Muscle of leg (tissue), 11 donors: ENCODE measurements around the gene TMEM185B. TPM values are rescaled to one million over a fixed set of nuclear protein-coding genes. Genes with fewer than 3 reads are reported as not detected.

Source experiments
- DNase-seq: peaks from one replicate; pipeline ENCODE4 v3.0.0; 2013
- H3K27ac ChIP-seq: one replicate; pipeline ENCODE4 v1.5.1; 2013; ENCODE audit warnings: mild to moderate bottlenecking, low read length, control low read depth
- H3K27me3 ChIP-seq: one replicate; pipeline ENCODE4 v1.6.1; 2013; ENCODE audit warnings: low read length; ENCODE audit not compliant: control insufficient read depth, insufficient read depth
- H3K36me3 ChIP-seq: one replicate; pipeline ENCODE4 v1.6.1; 2013; ENCODE audit warnings: low read length; ENCODE audit not compliant: control insufficient read depth, insufficient read depth
- H3K4me1 ChIP-seq: one replicate; pipeline ENCODE4 v1.6.1; 2013; ENCODE audit warnings: low read length; ENCODE audit not compliant: control insufficient read depth, insufficient read depth
- H3K4me3 ChIP-seq: one replicate; pipeline ENCODE4 v1.5.1; 2013; ENCODE audit warnings: low read length, control low read depth
- H3K9me3 ChIP-seq: replicated peaks from 2 replicates; pipeline ENCODE4 v1.6.1; 2013; ENCODE audit warnings: low read depth, low read length; ENCODE audit not compliant: control insufficient read depth
- WGBS: methylation state at CpG from one replicate; pipeline ENCODE4 v1.1.5; 2013; ENCODE audit warnings: missing lambda C conversion rate; ENCODE audit not compliant: insufficient coverage; 5-methylcytosine and 5-hydroxymethylcytosine counted together
- polyA plus RNA-seq, 8 donors: library from polyadenylated mRNA; unstranded; fragments of 120-200 nt; gene quantifications; one replicate each; pipeline versions ENCODE4 v1.2.1 to v1.2.3, GENCODE V29; 2013; ENCODE audit warnings: inconsistent platforms in 1 of 8, low replicate concordance in 1 of 8; ENCODE audit not compliant: insufficient read length in 8 of 8, insufficient read depth in 1 of 8
- total RNA-seq: library from RNA; stranded (reverse); fragments of 120-200 nt; gene quantifications from one replicate; pipeline ENCODE4 v1.2.4, GENCODE V29; 2013

Gene TMEM185B
- total and polyA plus RNA-seq, 9 donors: 8.9 to 17.3 (median 14.9) TPM

DNA sequence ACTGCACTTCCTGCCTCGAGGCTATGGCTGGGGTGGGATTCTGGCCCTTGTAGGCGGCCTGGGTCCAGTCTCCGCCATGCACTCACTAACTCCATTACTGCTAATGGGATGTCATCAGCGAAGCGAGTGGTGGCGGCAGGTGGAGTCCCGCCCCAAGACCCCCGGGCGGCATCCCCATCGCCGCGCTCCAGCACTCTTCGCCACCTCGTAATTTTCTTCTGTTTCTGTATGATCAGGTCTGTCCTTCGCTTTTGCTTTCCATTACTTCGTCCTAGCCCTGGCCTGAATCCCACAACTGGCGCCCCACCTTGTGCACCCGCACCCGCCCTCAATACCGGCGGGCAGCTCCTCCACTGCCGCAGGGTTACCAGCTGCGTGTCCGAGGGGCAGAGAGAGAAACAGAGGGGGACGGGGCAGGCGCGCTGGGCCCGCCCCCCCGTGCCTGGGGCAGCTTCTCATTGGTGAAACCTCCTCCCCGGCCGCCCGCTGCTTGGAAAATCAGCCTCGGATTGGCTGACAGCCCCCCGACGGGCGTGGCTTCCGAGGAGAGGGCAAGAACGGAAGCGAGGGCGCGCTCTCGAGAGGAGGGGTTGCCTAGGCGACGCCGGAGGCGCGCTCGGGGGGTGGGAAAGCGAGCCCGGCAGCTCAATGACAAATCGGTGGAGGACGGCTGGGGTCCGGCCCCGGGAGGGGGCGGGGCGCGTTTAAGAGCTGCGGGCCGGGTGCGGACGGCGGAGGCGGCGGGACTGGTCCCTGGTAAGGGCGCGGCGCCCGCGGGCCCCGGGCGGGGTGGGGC, 29.2 kb upstream of the TMEM185B start, which contains the start of gene RALB:
Gene RALB, plus strand, starts transcription at position 628 of the 796 bp plus-strand sequence. CDS start 25,813 bp downstream, outside the sequence.
- peaks cover 12% of the 10 kb centered on the region for H3K4me1 ChIP-seq

DNA sequence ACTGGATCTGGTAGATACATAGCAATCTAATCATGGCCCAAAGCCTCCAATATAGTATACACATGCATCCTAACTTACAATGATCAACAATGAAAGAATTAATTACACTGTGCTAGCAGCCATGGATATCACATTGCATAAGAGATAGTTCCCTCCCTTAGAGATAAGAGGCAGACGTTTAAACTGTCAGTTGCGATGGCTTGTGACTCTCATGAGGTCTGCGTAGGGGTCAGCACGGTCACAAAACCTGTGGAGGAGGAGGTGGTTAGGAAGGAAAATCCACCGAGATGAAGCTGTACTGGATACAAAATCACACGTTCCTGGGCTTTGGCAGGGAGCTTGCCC, 28.7 kb upstream of the TMEM185B start:
- H3K27ac ChIP-seq: no peak overlapping the region
- H3K36me3 ChIP-seq: peaks cover 4% of the 10 kb centered on the region
- peaks cover 14% of the 10 kb centered on the region for H3K4me1 ChIP-seq
- H3K27me3 ChIP-seq: peaks cover 16% of the 10 kb centered on the region
- H3K4me3 ChIP-seq: peak overlapping the region; percentile 88
- 0% methylated on average over 4 of the region's 6 CpGs for WGBS
- no peak for DNase-seq
- H3K9me3 ChIP-seq: no peaks in the 10 kb centered on the region

More for the DNA sequence above, 29.2 kb upstream of the TMEM185B start, which contains the start of gene RALB:
- peaks cover 4% of the 10 kb centered on the region for H3K36me3 ChIP-seq
- no peaks in the 10 kb centered on the region for H3K9me3 ChIP-seq
- H3K4me3 ChIP-seq: peak within 1 kb of the TSS; percentile 88
- peaks cover 16% of the 10 kb centered on the region for H3K27me3 ChIP-seq
- peak; percentile 100 for DNase-seq
- peak within 1 kb of the TSS; percentile 89 for H3K27ac ChIP-seq
- under 1% methylated on average over 71 of the region's 71 CpGs for WGBS

- Histone ChIP-seq H3K36me3 (peaks cover 3% of the 10 kb centered on the region), H3K27me3 (peaks cover 16% of the 10 kb centered on the region), H3K9me3 (no peaks in the 10 kb centered on the region), H3K4me1 (peaks cover 18% of the 10 kb centered on the region), H3K27ac (no peak overlapping the region), H3K4me3 (no peak overlapping the region)
- no peak for DNase-seq
- 67% methylated on average over 1 of the region's 3 CpGs for WGBS
Observed at GRCh38 chr2:120251078-120251477, 27.9 kb upstream of the TMEM185B start.

GRCh38 chr2:120250640-120251039, 27.4 kb upstream of the TMEM185B start:
- DNase-seq: no peak
- WGBS: 71% methylated on average over 1 of the region's 4 CpGs
- peaks cover 22% of the 10 kb centered on the region for H3K4me1 ChIP-seq
- H3K27ac ChIP-seq: no peak overlapping the region
- no peaks in the 10 kb centered on the region for H3K36me3 ChIP-seq
- peaks cover 16% of the 10 kb centered on the region for H3K27me3 ChIP-seq
- no peaks in the 10 kb centered on the region for H3K9me3 ChIP-seq
- H3K4me3 ChIP-seq: no peak overlapping the region

GRCh38 chr2:120247851-120248250, 24.7 kb upstream of the TMEM185B start:
- no peaks in the 10 kb centered on the region for H3K36me3 ChIP-seq
- H3K9me3 ChIP-seq: no peaks in the 10 kb centered on the region
- no peak overlapping the region for H3K4me3 ChIP-seq
- peaks cover 16% of the 10 kb centered on the region for H3K27me3 ChIP-seq
- H3K4me1 ChIP-seq: peaks cover 23% of the 10 kb centered on the region
- DNase-seq: no peak
- WGBS: 59% methylated on average over 5 of the region's 6 CpGs
- H3K27ac ChIP-seq: no peak overlapping the region

DNA sequence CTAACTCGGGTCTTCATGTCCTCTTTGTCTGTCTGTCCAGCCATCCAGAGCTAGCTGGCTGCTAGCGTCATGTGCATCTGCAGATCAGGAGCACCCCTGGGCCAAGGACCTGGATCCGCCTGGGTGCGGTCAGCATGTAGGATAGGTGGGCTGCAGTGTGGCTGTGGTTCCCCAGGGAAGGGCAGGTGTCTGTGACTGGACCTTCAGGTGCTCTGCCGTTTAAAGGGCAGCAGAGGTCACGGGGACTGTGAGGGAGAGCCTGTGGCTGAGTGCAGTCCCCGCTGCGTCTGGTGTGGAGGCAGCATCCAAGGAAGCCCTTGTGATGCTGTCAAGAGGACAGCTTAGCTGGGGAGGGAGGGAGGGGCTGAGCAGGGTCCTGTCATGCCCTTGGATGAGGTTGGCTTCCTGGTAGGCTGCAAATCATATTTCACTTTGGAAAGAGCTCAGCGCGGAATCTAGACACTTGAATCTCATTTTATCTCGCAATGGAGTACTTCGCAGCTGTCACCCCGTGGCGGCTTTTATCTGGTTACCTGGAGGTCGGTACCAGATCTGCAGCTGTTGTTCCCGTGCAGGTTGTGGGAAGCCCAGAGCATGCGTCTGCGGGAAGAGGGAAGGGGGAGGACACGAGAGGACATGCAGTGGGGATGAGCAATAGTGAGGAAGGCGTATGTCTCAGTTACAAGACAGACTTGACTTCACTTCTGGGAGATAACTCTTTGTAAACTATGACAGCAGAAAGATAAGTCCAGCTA, 23.5 kb upstream of the TMEM185B start:
- no peak for DNase-seq
- Histone ChIP-seq H3K27ac (no peak overlapping the region), H3K9me3 (no peaks in the 10 kb centered on the region), H3K4me3 (no peak overlapping the region), H3K4me1 (peaks cover 19% of the 10 kb centered on the region), H3K27me3 (peaks cover 16% of the 10 kb centered on the region), H3K36me3 (no peaks in the 10 kb centered on the region)
- 55% methylated on average over 18 of the region's 20 CpGs for WGBS

GRCh38 chr2:120245520-120246332, 22.5 kb upstream of the TMEM185B start:
- no peak overlapping the region for H3K27ac ChIP-seq
- H3K4me3 ChIP-seq: no peak overlapping the region
- H3K27me3 ChIP-seq: peaks cover 12% of the 10 kb centered on the region
- WGBS: 28% methylated on average over 6 of the region's 15 CpGs
- DNase-seq: peak; percentile 55
- H3K4me1 ChIP-seq: peaks cover 22% of the 10 kb centered on the region
- no peaks in the 10 kb centered on the region for H3K36me3 ChIP-seq
- H3K9me3 ChIP-seq: no peaks in the 10 kb centered on the region

DNA sequence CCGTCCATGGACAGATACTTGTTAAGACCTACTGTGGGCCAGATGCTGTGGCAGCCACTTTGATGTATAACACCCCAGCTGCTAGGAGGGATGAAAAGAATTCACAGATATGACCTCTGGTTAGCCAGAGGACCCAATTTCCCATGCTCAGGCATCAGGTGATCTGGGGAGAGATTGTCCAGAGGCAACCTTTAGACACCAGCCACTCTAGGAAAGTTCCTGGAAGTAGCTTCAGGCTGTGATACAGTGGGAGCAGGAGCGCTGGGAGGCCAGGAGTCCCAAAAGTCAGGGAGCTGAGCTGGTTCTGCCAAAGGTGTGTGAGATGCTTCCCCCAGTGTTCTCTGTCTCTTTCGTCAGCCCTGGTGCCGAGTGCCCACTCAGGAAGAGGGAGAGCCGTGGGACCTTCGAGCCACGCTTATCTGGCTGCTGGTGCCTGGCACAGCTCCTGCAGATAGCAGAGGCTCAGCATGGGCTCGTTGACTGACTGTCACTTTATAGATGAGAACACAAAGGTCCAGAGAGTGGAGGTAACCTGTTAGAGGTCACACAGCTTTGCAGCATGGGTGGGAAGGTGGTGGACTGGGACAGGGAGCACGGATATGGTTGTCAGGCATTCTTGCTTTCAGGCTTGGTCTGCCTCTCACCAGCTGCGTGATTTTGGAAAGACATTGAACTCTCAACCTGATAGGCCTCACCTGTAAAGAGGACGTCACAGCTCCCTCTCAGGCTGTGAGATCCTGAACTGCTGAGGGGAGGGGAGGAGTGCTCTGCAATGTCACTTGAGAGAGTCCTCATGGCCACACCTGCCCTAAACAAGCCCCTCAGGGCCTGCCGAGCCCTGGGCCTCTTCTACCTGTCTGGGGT, 21.7 kb upstream of the TMEM185B start:
- Histone ChIP-seq H3K4me1 (peaks cover 22% of the 10 kb centered on the region), H3K27me3 (peaks cover 8% of the 10 kb centered on the region), H3K36me3 (no peaks in the 10 kb centered on the region), H3K9me3 (no peaks in the 10 kb centered on the region), H3K27ac (no peak overlapping the region), H3K4me3 (no peak overlapping the region)
- 74% methylated on average over 8 of the region's 12 CpGs for WGBS
- no peak for DNase-seq

DNA sequence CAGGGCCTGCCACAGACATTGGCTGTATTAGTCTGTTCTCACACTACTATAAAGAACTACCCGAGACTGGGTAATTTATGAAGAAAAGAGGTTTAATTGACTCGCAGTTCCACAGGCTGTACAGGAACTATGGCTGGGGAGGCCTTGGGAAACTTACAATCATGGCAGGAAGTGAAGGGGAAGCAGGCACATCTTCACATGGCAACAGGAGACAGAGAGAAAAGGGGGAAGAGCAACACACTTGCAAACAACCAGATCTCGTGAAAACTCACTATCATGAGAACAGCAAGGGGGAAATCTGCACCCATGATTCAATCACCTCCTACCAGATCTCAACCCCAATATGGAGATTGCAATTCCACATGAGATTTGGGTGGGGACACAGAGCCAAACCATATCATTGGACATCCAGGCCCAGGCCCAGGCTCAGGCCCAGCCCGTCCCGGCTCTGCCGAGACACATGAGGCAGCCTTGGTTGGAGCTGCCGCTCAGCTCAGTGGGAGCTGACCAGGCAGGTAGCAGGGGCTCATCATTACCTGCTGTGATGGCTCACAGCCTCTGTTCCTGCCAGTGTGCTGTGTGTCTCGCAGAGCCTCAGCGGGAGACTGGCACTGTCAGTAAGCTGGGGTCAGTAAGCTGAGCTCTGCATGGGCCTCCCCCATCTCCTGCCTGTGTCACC, 20.8 kb upstream of the TMEM185B start:
- DNase-seq: no peak
- no peak overlapping the region for H3K27ac ChIP-seq
- H3K27me3 ChIP-seq: peaks cover 8% of the 10 kb centered on the region
- H3K4me1 ChIP-seq: peaks cover 27% of the 10 kb centered on the region
- no peaks in the 10 kb centered on the region for H3K9me3 ChIP-seq
- H3K4me3 ChIP-seq: no peak overlapping the region
- 93% methylated on average over 7 of the region's 9 CpGs for WGBS
- H3K36me3 ChIP-seq: no peaks in the 10 kb centered on the region
